DMS53 (cell line): ENCODE data around the gene TMA7B.

ENCODE experiments used
- DNase-seq: peaks from one replicate; lab custom pipeline; 2025; lab: John Stamatoyannopoulos, UW

Gene TMA7B

DNA sequence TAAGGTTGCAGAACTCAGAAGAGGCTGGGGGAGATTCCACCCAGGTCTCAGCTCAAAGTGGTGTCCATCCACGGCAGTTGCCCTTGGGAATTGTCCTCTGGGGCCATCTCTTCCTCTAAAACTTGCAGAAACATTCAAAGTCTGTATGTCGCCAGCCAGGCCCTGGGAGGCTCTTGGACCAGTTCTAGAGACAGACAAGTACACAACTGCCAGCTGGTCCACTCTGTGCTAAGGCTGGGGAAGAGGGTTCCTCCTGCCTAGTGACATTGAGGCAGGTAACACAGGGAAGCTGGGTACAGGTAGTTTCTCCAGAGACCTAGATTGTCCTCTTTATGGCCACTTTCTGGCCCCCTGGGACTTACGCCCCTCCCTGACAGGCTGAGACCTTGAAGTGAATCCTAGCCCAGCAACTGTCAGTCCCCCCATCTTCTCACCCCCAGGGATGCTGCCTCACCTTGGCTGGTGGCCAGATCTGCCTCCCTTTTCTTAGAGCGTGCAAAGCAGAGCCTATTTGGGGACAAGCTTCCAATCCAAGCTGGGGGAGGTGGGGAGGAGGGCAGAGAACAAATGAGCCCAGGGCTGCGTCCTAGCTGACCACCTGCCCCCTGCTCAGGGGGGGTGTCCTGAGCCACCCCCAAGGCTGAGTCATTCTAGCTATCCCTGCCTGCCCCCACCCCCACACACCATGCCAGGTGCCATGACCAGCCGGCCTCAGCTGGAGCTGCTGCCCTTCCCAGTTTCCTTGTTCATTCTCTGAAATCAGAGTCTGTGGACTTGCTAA is 42.9 kb downstream of the TMA7B start:
- DNase-seq, result peak; percentile 43

DNA sequence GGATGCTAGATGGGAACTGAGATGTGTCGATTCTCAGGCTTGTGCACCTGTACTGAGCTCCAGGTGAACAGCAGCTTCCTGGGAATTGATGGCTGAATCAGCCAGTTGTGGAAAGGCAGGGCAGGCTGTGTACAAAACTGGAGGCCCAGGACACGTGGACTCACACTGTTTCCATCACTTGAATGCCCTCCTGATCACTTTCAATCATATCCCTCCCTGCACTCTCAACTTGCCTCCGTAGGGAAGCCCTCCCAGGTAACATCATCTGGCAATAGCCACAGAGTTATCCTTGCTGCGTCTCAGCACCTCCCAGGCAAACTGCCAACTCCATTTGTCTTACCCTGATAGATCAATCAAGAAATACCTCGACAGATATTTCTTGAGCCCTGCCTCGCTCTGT is 44.6 kb downstream of the TMA7B start:
- no peak for DNase-seq

DNA sequence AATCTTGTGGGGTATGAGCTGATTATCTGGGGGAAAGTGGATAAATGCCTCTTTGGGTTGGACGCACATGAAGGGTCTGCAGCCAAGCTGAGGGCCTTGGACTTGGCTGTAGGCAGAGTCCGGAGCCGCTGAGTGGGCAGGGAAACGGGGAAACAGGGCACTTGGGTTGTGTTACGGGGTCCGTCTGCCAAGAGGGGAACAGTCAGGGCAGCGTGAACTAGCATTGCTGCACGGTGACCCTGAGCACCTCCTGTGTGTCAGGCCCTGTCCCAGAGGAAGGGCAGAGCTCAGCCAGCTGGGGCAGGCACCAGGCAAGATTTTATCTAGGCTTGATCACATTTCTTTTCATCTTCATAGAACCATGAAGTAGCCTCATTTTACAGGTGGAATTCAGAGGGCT is 46.4 kb downstream of the TMA7B start:
- peak; percentile 34 for DNase-seq

DNA sequence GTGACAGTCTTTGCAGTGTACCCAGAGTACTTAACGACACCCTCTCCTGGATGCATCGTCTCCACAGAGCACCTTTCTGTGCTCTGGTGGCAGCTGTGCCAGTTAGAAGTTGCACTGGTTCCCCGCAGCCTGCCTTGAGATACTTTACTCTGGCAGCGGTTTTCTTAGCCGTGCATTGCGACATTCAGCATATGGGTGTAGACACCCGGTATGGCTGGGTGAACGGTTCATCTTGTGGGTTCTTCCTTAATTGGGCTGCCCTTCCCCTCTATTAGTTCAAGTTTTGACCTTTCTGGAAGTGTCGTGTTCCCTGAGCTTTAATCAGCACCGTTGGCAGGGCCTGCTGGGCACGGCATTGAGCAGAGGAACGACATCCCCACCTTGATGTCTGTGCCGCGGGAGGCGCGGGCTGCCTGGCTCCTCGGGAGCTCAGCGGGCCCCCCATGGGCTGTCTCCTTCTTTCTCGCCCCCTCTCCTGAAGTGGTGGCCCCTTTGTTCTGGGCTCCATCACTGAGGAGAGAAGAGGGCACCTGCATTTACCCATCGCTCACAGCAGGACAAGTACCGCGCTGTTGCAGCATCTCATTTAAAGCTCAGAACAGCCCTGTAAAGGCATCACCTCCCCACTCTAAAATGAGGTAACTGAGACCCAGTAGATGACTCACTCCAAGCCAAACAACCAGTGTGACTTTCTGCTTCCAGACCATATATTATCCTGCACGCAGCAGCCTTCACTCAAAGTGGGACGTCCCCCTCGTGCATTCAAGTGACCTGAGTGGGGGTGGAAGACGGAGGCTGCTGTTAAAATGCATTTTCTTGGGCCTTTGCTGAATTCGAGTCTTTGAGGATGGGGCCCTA is 47.9 kb downstream of the TMA7B start:
- peak; percentile 24 for DNase-seq

DNA sequence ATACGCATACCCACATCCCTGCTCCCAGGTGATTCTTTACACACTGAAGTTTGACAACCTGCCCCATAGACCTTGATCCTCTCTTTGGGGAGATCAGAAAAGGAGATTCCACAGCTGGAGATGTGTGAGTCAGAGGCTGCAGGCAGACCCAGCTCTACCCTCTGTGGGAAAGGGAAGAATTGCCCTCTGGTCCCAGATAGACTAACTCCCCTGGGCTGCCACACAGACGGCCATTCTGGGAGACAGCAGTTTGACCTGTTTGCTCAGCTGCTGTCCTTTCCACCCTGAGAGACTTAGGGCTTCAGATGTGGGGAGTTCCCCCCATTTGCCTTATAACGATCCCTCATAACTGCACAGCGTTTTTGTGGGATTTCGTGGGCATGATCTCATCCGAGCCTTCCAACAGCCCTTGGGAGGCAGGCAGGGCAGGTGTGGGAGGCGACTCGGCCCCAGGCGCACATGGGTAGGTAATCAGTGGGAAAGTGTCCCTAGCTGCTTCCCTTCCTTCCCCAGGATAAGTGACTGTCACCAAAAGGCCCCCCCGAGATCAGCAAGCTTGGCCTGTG is 48.6 kb downstream of the TMA7B start:
- DNase-seq, result no peak

DNA sequence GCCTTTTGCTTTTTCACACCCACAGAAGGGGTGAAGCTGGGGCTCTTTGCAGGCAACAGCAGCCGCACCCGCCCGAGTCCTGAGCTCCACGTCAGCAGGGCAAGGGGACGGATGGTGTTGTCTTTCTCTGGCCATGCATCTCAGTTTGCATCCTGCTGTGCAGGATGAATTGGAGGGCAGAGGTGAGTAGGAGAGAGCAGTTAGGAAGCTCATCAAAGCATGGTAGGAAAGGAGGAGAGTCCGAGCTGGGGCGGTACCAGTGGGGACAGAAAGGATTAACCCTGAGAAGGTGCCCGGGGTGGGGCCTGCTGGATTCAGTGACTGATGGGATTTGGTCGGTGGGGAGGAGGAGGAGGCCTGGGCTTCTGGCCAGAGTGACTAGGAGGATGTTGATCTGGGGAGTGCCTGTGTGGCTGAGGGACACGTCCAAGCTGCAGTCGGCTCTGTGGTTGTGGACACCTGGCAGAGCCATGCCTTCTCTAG is 49.1 kb downstream of the TMA7B start:
- no peak for DNase-seq

DNA sequence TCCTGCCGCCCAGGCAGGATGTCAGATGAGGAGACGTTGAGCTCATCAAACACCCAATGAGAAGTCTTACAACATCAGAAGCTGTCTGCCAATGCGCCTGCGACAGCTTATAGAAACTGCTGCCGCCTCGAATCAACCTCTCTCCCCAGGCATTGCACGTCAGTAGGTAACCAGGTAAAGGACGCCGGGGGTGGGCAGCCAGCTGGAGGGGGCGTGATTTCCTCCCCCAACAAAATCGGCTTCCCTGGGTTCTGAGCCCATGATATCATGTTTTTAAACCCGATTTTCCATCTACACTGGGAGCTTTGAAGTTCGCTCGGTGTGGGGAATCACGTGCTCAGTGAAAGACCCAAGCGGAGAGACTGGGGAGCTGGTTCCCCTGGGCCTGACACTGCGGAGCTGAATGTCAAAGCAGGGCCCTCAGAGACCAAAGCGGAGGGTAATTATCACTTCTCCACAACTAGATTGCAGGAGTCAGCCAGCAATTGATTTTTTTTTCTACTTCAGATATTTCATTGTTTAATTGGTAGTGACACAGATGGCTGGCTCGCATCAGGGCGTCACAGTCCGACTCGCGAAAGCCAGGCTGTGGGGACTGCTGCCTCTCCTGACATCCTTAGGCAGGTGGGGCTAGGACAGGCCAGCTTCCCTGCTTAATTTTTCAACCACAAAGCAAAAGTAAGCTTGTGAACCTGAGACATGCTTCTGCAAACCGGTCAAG is 49.9 kb downstream of the TMA7B start:
- no peak for DNase-seq

DNA sequence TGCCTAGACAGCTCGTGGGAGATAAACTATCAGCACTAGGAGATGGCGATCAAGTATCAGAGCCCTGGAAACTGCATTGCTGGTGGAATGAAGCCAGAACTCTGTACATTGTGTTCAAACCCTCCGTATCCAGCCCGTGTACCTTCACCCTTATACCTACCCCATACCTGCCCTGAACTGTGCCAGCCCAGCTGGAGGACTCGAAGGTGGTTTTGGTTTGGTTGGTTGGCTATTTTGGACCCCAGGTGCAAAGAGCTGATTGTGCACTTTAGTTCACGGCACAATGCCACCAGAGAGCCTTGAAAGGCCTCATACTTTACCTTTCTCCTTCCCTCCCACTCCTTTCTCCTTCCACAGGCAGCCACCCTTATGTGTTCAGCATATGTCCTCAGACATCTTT is 50.5 kb downstream of the TMA7B start:
- DNase-seq, result no peak
